Suprapubic skin (tissue), 4 donors: Measurements from ENCODE around the gene OR52L1. TPM values are rescaled to one million over a fixed set of nuclear protein-coding genes. Genes with fewer than 3 reads are reported as not detected.

Source experiments
- DNase-seq, 2 donors: peaks; one replicate each; pipeline ENCODE4 v3.0.0-alpha.2; 2019; ENCODE audit warnings: low spot score in 2 of 2
- H3K27ac ChIP-seq: fragments of 200-600 bp; sonication (generic); one replicate; pipeline ENCODE4 v1.5.1; 2019
- H3K27me3 ChIP-seq: fragments of 200-600 bp; sonication (generic); one replicate; pipeline ENCODE4 v1.5.1; 2019
- H3K36me3 ChIP-seq: fragments of 200-600 bp; sonication (generic); one replicate; pipeline ENCODE4 v1.5.1; 2019
- H3K4me1 ChIP-seq: fragments of 200-600 bp; sonication (generic); one replicate; pipeline ENCODE4 v1.5.1; 2019
- H3K4me3 ChIP-seq: fragments of 200-600 bp; sonication (generic); one replicate; pipeline ENCODE4 v1.5.1; 2019; ENCODE audit warnings: mild to moderate bottlenecking
- H3K9me3 ChIP-seq: fragments of 200-600 bp; sonication (generic); one replicate; pipeline ENCODE4 v1.5.1; 2019
- CTCF ChIP-seq, 2 donors: fragments of 200-600 bp in 1 of 2; fragments of 450-650 bp in 1 of 2; sonication (generic) in 1 of 2; IDR thresholded peaks; one replicate each; pipeline ENCODE4 v1.5.1; 2016 to 2019; ENCODE audit warnings: antibody characterized with exemption in 2 of 2, mild to moderate bottlenecking in 1 of 2, moderate library complexity in 1 of 2
- EP300 ChIP-seq: sonication (generic); formaldehyde crosslinking; IDR thresholded peaks from one replicate; pipeline ENCODE4 v1.6.1; 2017; ENCODE audit warnings: antibody characterized with exemption
- POLR2A ChIP-seq, 2 donors: fragments of 450-650 bp; IDR thresholded peaks; one replicate each; pipeline ENCODE4 v1.6.1; 2017; ENCODE audit warnings: antibody characterized with exemption in 2 of 2, mild to moderate bottlenecking in 2 of 2, moderate library complexity in 2 of 2
- POLR2AphosphoS5 ChIP-seq, 3 donors: sonication (generic); formaldehyde crosslinking; IDR thresholded peaks; one replicate each; pipeline ENCODE4 v1.6.1; 2017; ENCODE audit warnings: antibody characterized with exemption in 3 of 3
- WGBS: methylation state at CpG from one replicate; pipeline ENCODE4 v1.1.5; 2018; 5-methylcytosine and 5-hydroxymethylcytosine counted together
- total RNA-seq, 4 donors: library from RNA; depleted of rRNA; stranded (reverse); fragments of >200 nt; gene quantifications; one replicate each; pipeline ENCODE4 v1.1.0, GENCODE V29; 2016

Gene OR52L1
- not detected for total RNA-seq

- H3K36me3 ChIP-seq = no peaks in the 10 kb centered on the region
- DNase-seq = no peak
- TF ChIP-seq CTCF (IDR thresholded peaks at IDR 0.05) (no peak), POLR2A (IDR thresholded peaks at IDR 0.05) (no peak), POLR2AphosphoS5 (IDR thresholded peaks at IDR 0.05) (no peak)
- no peak within 1 kb of the TSS for H3K4me3 ChIP-seq
- H3K27ac ChIP-seq = no peak within 1 kb of the TSS
- WGBS = 54% methylated on average over 1 of the region's 1 CpG
- H3K4me1 ChIP-seq = no peaks in the 10 kb centered on the region
- H3K9me3 ChIP-seq = no peaks in the 10 kb centered on the region
- H3K27me3 ChIP-seq = no peaks in the 10 kb centered on the region
Observed at GRCh38 chr11:5986885-5987284, at the start of gene OR52L1. Gene OR52L1 (minus strand): TSS chr11:5986985. CDS start chr11:5986930, 55 bp downstream.

- 84% methylated on average over 1 of the region's 1 CpG for WGBS
- H3K36me3 ChIP-seq = no peaks in the 10 kb centered on the region
Observed at GRCh38 chr11:6030708-6031405, 44.1 kb upstream of the OR52L1 start, which contains the start of gene OR56A1. Gene OR56A1 (minus strand): TSS chr11:6030758. CDS start chr11:6027692, 3,066 bp downstream.

GRCh38 chr11:6027501-6027900, 40.7 kb upstream of the OR52L1 start:
- 81% methylated on average over 1 of the region's 1 CpG for whole genome bisulfite sequencing
- no peak overlapping the region for H3K4me3 ChIP-seq

More at GRCh38 chr11:6030708-6031405, 44.1 kb upstream of the OR52L1 start, which contains the start of gene OR56A1:
- no peak for DNase-seq
- Histone ChIP-seq H3K9me3 (no peaks in the 10 kb centered on the region), H3K4me3 (no peak within 1 kb of the TSS), H3K27me3 (peaks cover 12% of the 10 kb centered on the region), H3K27ac (no peak within 1 kb of the TSS), H3K4me1 (no peaks in the 10 kb centered on the region)
- TF ChIP-seq POLR2AphosphoS5 (IDR thresholded peaks at IDR 0.05) (no peak), EP300 (no peak), CTCF (IDR thresholded peaks at IDR 0.05) (no peak), POLR2A (IDR thresholded peaks at IDR 0.05) (no peak)

DNA sequence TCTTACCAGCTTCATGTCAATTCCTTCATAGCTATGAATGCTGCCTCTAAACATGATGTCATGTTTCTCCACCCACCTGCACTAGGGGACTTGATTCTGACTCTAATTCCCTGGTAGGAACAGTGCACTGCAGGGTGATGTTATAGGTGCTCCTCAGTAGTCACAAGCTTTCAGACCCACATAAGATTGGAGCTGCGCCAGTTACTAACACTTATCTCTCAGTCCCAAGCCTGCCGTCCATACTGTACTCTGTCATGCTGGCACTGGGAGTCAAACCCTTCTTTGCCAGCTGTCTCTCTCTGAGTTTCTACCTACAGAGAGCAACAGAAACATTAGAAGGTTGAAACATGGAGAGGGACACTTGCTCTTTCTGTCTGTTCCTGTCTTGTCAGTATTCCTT, 38.3 kb upstream of the OR52L1 start:
- no peak for TF ChIP-seq POLR2A (IDR thresholded peaks at IDR 0.05)
- no peak for TF ChIP-seq EP300
- no peak for TF ChIP-seq CTCF (IDR thresholded peaks at IDR 0.05)
- TF ChIP-seq POLR2AphosphoS5 (IDR thresholded peaks at IDR 0.05) = no peak
- WGBS = 73% methylated on average over 2 of the region's 2 CpGs
- H3K4me3 ChIP-seq = no peak overlapping the region
- DNase-seq = no peak
- peaks cover 4% of the 10 kb centered on the region for H3K27me3 ChIP-seq
- H3K27ac ChIP-seq = no peak overlapping the region
- H3K36me3 ChIP-seq = no peaks in the 10 kb centered on the region
- H3K9me3 ChIP-seq = no peaks in the 10 kb centered on the region
- no peaks in the 10 kb centered on the region for H3K4me1 ChIP-seq

More at GRCh38 chr11:6027501-6027900, 40.7 kb upstream of the OR52L1 start:
- TF ChIP-seq CTCF (IDR thresholded peaks at IDR 0.05) (no peak), POLR2AphosphoS5 (IDR thresholded peaks at IDR 0.05) (no peak), POLR2A (IDR thresholded peaks at IDR 0.05) (no peak), EP300 (no peak)
- no peak for DNase-seq
- Histone ChIP-seq H3K4me1 (no peaks in the 10 kb centered on the region), H3K9me3 (no peaks in the 10 kb centered on the region), H3K27ac (no peak overlapping the region), H3K36me3 (no peaks in the 10 kb centered on the region), H3K27me3 (peaks cover 4% of the 10 kb centered on the region)

DNA sequence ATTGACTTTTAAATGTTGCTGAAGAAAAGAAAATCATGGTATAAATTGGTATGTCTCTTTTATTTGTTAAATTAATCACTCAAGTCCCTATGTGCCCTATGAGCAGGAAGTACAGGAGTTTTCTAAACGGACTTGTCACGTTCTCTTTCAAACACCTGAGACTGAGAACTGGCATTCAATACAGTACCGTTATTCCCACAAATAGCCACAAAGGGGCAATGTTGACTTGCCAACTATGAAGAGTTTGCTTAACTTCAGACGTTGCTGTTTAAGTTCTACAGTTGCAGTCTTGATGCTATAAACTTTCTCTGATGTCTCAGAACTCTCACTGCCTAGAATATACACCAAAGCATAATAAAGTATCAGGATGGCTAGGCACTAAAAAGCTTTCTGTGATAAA, 36.2 kb upstream of the OR52L1 start:
- TF ChIP-seq POLR2AphosphoS5 (IDR thresholded peaks at IDR 0.05) (no peak), POLR2A (IDR thresholded peaks at IDR 0.05) (no peak), CTCF (IDR thresholded peaks at IDR 0.05) (peak in 1 of 2 donors; percentile 22)
- WGBS = 3% methylated on average over 4 of the region's 4 CpGs

More for the DNA sequence above, 36.2 kb upstream of the OR52L1 start:
- no peaks in the 10 kb centered on the region for H3K4me1 ChIP-seq
- H3K27me3 ChIP-seq = peaks cover 4% of the 10 kb centered on the region
- no peak overlapping the region for H3K27ac ChIP-seq
- DNase-seq = no peak
- H3K36me3 ChIP-seq = no peaks in the 10 kb centered on the region
- no peak overlapping the region for H3K4me3 ChIP-seq
- H3K9me3 ChIP-seq = no peaks in the 10 kb centered on the region
